B cell (primary cell): ENCODE results near the gene CPLX1.

ENCODE experiments used
- CTCF ChIP-seq: fragments of 200-600 bp; IDR thresholded peaks from one replicate; pipeline ENCODE4 v1.8.0; 2022; ENCODE audit warnings: antibody characterized with exemption, mild to moderate bottlenecking
- EZH2 ChIP-seq: IDR thresholded peaks from 2 replicates; pipeline ENCODE4 v1.6.1; 2012; ENCODE audit warnings: borderline replicate concordance, low read depth, mild to moderate bottlenecking, moderate library complexity, low read length; ENCODE audit not compliant: insufficient read depth, poor library complexity, severe bottlenecking

- no peak for TF ChIP-seq CTCF
- no peak for TF ChIP-seq EZH2
These were observed 77.5 kb downstream of the CPLX1 start for GRCh38 chr4:748461-748860.
